ENCODE data around the gene PAFAH2. TPM values are rescaled to one million over a fixed set of nuclear protein-coding genes. Genes with fewer than 3 reads are reported as not detected.

Gene PAFAH2
- total and polyA plus RNA-seq, 2 of the 13 experiments (the other 11 are each of a cell fraction or from before 2014, with no cell fraction given), result 6.9 to 9.4 TPM

DNA sequence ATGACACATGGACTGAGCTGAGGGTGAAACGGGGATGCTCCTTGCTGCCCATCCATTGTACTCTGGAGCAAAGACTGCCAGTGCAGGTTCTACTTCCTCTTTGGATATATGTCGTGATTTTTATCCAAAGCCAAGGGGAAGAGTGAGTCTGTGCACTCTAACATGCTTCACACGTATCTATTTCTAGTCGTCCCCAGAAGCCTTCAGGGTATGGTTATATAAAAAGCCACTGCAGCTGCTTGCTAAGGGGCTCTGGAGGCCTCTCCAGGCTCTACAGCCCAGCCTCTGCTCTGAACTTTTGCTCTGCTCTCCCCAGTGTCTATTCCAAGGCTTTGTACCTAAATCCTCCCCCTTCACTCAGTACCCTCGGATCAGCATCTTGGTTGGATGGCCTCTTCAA, 20.1 kb downstream of the PAFAH2 start:
- in situ Hi-C loops (cut with HindIII; ENCODE audit: extremely low pct_ligation_motif_present, low pct_unique_long_range_greater_than_20kb), result no loop called here
- peaks cover 14 to 59% of the 10 kb centered on the region in 2 experiments for H3K36me3 ChIP-seq (replicated peaks in 1 of 2; ENCODE audit: control insufficient read depth in 1 of 2, insufficient read depth in 2 of 2, low read length in 2 of 2)
- H2AFZ ChIP-seq (ENCODE audit: low read length), result no peak overlapping the region
- H4K20me1 ChIP-seq (ENCODE audit: insufficient read depth, low read length), result no peaks in the 10 kb centered on the region
- H3K79me2 ChIP-seq (ENCODE audit: insufficient read depth, low read length), result no peaks in the 10 kb centered on the region
- no peak for TF ChIP-seq ZNF44 (CRISPR knock-in tag; IDR thresholded peaks at IDR 0.05)
- TF ChIP-seq WIZ (CRISPR knock-in tag; IDR thresholded peaks at IDR 0.05), result no peak
- TF ChIP-seq, protein P1, sequence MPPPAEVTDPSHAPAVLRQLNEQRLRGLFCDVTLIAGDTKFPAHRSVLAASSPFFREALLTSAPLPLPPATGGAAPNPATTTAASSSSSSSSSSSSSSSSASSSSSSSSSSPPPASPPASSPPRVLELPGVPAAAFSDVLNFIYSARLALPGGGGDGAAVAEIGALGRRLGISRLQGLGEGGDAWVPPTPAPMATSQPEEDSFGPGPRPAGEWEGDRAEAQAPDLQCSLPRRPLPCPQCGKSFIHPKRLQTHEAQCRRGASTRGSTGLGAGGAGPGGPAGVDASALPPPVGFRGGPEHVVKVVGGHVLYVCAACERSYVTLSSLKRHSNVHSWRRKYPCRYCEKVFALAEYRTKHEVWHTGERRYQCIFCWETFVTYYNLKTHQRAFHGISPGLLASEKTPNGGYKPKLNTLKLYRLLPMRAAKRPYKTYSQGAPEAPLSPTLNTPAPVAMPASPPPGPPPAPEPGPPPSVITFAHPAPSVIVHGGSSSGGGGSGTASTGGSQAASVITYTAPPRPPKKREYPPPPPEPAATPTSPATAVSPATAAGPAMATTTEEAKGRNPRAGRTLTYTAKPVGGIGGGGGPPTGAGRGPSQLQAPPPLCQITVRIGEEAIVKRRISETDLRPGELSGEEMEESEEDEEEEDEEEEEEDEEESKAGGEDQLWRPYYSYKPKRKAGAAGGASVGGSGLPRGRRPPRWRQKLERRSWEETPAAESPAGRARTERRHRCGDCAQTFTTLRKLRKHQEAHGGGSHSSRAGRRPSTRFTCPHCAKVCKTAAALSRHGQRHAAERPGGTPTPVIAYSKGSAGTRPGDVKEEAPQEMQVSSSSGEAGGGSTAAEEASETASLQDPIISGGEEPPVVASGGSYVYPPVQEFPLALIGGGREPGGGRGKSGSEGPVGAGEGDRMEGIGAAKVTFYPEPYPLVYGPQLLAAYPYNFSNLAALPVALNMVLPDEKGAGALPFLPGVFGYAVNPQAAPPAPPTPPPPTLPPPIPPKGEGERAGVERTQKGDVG (CRISPR knock-in tag; IDR thresholded peaks at IDR 0.05; ENCODE audit: borderline replicate concordance), result no peak
- no peak for TF ChIP-seq MBNL3 (CRISPR knock-in tag; conservative IDR thresholded peaks at IDR 0.05)
- TF ChIP-seq ISX (CRISPR knock-in tag; conservative IDR thresholded peaks at IDR 0.05), result no peak
- no peak for TF ChIP-seq TARDBP (CRISPR knock-in tag; IDR thresholded peaks at IDR 0.05)
- TF ChIP-seq GRHL1 (CRISPR knock-in tag; conservative IDR thresholded peaks at IDR 0.05), result no peak
- TF ChIP-seq ZNF354B (CRISPR knock-in tag; IDR thresholded peaks at IDR 0.05), result no peak
- TF ChIP-seq PAXIP1 (CRISPR knock-in tag; conservative IDR thresholded peaks at IDR 0.05), result no peak
- TF ChIP-seq CHCHD3 (CRISPR knock-in tag; IDR thresholded peaks at IDR 0.05), result no peak
- no peak for TF ChIP-seq MTA1 (CRISPR knock-in tag; IDR thresholded peaks at IDR 0.05; ENCODE audit: borderline replicate concordance)
- no peak for TF ChIP-seq NR2C2 (CRISPR knock-in tag; IDR thresholded peaks at IDR 0.05; ENCODE audit: borderline replicate concordance)
- no peak for TF ChIP-seq PRDM10 (CRISPR knock-in tag; IDR thresholded peaks at IDR 0.05; ENCODE audit: low read depth)
- WGBS (ENCODE audit: low lambda C conversion rate), result 98% methylated on average over 5 of the region's 5 CpGs
- no peak overlapping the region for H3K4me2 ChIP-seq (ENCODE audit: low read depth, low read length)
- H3K27me3 ChIP-seq (ENCODE audit: control insufficient read depth in 1 of 2, insufficient read depth in 2 of 2, low read length in 2 of 2), result no peaks in the 10 kb centered on the region
- no TSS peak for BruUV-seq (replicated peaks)
- no peaks in the 10 kb centered on the region for H3K4me1 ChIP-seq (ENCODE audit: insufficient read depth, low read length)
- intact Hi-C loops (cut with micrococcal nuclease; ENCODE audit: unreplicated experiment), result no loop called here
- CTCF ChIA-PET (ENCODE audit: low intra/inter-chr PET ratio, low total read pairs), result no interaction called here
- no peak for FAIRE-seq
- no peak overlapping the region for H3K4me3 ChIP-seq (replicated peaks in 1 of 3; ENCODE audit: insufficient read depth in 1 of 3, low read depth in 2 of 3, low read length in 3 of 3)
- H3K27ac ChIP-seq (ENCODE audit: extremely low read length, insufficient read depth, low read length), result no peak overlapping the region
- POLR2A ChIA-PET, result no interaction called here
- DNase-seq (ENCODE audit: low spot score), result no peak
- H3K9me3 ChIP-seq (ENCODE audit: low read length), result no peaks in the 10 kb centered on the region
- no peak overlapping the region for H3K9ac ChIP-seq (ENCODE audit: insufficient read depth, low read depth, low read length)
- ATAC-seq, result no peak
